ENCODE results near the gene OSBPL5. TPM values are rescaled to one million over a fixed set of nuclear protein-coding genes. Genes with fewer than 3 reads are reported as not detected.
A peak's percentile ranks its signal among the peaks of the same experiment; 100 is the strongest.

The OSBPL5 gene
- total RNA-seq, result 30.6 and 31.4 TPM in 2 replicates
- long read RNA-seq, partial matches to known transcripts, result 0 of 1 reads
- long read RNA-seq, other reads (novel, unspliced or antisense), result 1 of 1 reads

- TF ChIP-seq CTCF (conservative IDR thresholded peaks at IDR 0.05), result no peak
- Mint-ChIP-seq H3K9me3 (no peaks in the 10 kb centered on the region), H3K4me3 (peak within 1 kb of the TSS; percentile 93), H3K36me3 (ENCODE audit: low read depth) (no peaks in the 10 kb centered on the region), H3K4me1 (peaks cover 48% of the 10 kb centered on the region), H3K27ac (ENCODE audit: unreplicated experiment) (peak within 1 kb of the TSS; percentile 57), H3K27me3 (ENCODE audit: low read depth) (peaks cover 11% of the 10 kb centered on the region)
- DNase-seq (ENCODE audit: low read depth, low spot score), result peak; percentile 59
Measured at GRCh38 chr11:3165152-3165705, at the start of gene OSBPL5. Gene OSBPL5 (minus strand): TSS chr11:3165310. CDS start chr11:3129148, 36,162 bp downstream.

GRCh38 chr11:3214420-3214699 lies 49.2 kb upstream of the OSBPL5 start:
- peaks cover 4% of the 10 kb centered on the region for H3K4me1 Mint-ChIP-seq
- peaks cover 30% of the 10 kb centered on the region for H3K27me3 Mint-ChIP-seq (ENCODE audit: low read depth)
- DNase-seq (ENCODE audit: low read depth, low spot score), result no peak
- H3K4me3 Mint-ChIP-seq, result no peak overlapping the region
- no peak for TF ChIP-seq CTCF (conservative IDR thresholded peaks at IDR 0.05)
- H3K9me3 Mint-ChIP-seq, result peaks cover 4% of the 10 kb centered on the region
- no peak overlapping the region for H3K27ac Mint-ChIP-seq (ENCODE audit: unreplicated experiment)
- H3K36me3 Mint-ChIP-seq (ENCODE audit: low read depth), result peaks cover 5% of the 10 kb centered on the region

DNA sequence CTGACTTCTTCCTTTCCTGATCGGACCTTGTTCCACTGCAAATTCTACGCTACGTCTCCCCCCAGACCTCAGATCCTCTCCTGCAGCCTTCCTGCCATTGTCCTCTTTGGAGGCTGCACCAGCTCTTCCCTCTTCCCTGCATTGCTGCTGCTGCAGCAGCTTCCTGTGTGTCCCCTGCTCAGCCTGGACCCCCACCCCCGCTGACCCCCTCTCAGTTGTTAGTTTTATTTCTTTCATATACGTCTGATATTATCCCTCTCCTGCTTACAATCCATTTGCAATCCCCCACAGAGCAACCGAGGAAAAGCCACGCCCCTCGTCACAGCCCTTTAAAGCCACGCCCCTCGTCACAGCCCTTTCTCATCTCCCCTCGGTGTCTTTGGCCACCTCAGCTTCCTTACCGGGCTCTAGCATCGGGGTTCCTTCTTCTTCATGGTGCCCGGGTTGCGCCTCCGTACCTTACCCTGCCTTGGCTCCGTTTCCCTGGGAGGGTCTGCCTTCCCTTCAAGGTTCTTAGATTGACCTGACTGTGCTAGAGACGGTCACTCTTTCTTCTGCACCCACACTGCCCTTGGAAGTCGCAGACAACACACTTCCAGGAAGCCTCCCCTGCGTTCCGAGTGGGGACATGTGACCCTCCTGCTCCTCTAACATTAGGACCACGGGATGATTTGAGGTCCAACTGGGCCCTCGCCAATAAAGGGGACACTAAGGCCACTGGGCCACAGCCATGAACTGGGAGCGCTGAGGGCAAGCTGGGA lies 48.7 kb upstream of the OSBPL5 start:
- Mint-ChIP-seq H3K9me3 (peaks cover 4% of the 10 kb centered on the region), H3K4me1 (peaks cover 4% of the 10 kb centered on the region), H3K27me3 (ENCODE audit: low read depth) (peaks cover 30% of the 10 kb centered on the region), H3K36me3 (ENCODE audit: low read depth) (peaks cover 5% of the 10 kb centered on the region), H3K27ac (ENCODE audit: unreplicated experiment) (no peak overlapping the region), H3K4me3 (no peak overlapping the region)
- TF ChIP-seq CTCF (conservative IDR thresholded peaks at IDR 0.05), result no peak
- no peak for DNase-seq (ENCODE audit: low read depth, low spot score)

- H3K9me3 Mint-ChIP-seq, result peaks cover 4% of the 10 kb centered on the region
- H3K4me1 Mint-ChIP-seq, result no peaks in the 10 kb centered on the region
- DNase-seq (ENCODE audit: low read depth, low spot score), result no peak
- TF ChIP-seq CTCF (conservative IDR thresholded peaks at IDR 0.05), result no peak
- H3K36me3 Mint-ChIP-seq (ENCODE audit: low read depth), result peaks cover 5% of the 10 kb centered on the region
- H3K27me3 Mint-ChIP-seq (ENCODE audit: low read depth), result peaks cover 28% of the 10 kb centered on the region
- no peak overlapping the region for H3K27ac Mint-ChIP-seq (ENCODE audit: unreplicated experiment)
- no peak overlapping the region for H3K4me3 Mint-ChIP-seq
Measured at GRCh38 chr11:3208272-3208671, 43.2 kb upstream of the OSBPL5 start.

DNA sequence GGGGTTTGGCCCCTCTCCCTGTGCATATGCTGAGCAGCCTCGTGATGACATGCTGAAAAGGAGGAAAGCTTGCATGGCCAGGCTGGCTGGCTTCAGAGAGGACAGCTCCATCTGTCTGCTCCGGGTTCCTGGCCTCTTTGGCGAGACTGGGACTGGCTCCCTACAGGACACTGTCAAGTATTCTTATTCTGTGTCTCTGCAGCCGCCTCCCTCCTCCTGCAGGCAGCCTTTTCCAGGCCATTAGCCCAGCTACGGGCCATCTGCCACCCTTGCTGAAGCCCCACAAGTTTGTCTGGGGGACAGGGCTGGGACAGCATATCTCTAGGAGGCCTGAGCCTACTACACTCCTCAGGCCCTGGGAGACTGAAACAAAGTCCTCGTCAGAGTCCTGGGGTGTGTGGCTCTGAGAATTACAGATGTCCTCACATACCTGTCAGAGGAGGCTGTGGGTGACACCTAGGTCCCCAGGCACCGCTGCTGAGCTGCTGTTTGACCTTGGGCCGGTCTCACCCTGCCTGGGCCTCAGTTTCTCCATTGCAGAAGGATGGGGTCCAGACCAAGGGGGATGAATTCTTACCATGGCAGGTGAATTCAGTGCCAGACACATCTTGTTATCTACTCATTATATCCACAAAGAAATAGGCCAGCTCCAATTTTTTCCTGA lies 42.5 kb upstream of the OSBPL5 start:
- DNase-seq (ENCODE audit: low read depth, low spot score), result no peak
- H3K36me3 Mint-ChIP-seq (ENCODE audit: low read depth), result peaks cover 5% of the 10 kb centered on the region
- no peak overlapping the region for H3K27ac Mint-ChIP-seq (ENCODE audit: unreplicated experiment)
- peaks cover 30% of the 10 kb centered on the region for H3K27me3 Mint-ChIP-seq (ENCODE audit: low read depth)
- TF ChIP-seq CTCF (conservative IDR thresholded peaks at IDR 0.05), result no peak
- H3K4me3 Mint-ChIP-seq, result no peak overlapping the region
- H3K9me3 Mint-ChIP-seq, result peaks cover 4% of the 10 kb centered on the region
- H3K4me1 Mint-ChIP-seq, result no peaks in the 10 kb centered on the region
